ENCODE results near the gene MYO6. TPM values are rescaled to one million over a fixed set of nuclear protein-coding genes. Genes with fewer than 3 reads are reported as not detected.
A peak's percentile ranks its signal among the peaks of the same experiment; 100 is the strongest.

Gene MYO6
- total and polyA plus RNA-seq, 3 donors from 2014 or later: 31.5 to 75.3 (median 69.2) TPM

GRCh38 chr6:75775219-75775618 is 26.2 kb downstream of the MYO6 start:
- TF ChIP-seq, protein P1, sequence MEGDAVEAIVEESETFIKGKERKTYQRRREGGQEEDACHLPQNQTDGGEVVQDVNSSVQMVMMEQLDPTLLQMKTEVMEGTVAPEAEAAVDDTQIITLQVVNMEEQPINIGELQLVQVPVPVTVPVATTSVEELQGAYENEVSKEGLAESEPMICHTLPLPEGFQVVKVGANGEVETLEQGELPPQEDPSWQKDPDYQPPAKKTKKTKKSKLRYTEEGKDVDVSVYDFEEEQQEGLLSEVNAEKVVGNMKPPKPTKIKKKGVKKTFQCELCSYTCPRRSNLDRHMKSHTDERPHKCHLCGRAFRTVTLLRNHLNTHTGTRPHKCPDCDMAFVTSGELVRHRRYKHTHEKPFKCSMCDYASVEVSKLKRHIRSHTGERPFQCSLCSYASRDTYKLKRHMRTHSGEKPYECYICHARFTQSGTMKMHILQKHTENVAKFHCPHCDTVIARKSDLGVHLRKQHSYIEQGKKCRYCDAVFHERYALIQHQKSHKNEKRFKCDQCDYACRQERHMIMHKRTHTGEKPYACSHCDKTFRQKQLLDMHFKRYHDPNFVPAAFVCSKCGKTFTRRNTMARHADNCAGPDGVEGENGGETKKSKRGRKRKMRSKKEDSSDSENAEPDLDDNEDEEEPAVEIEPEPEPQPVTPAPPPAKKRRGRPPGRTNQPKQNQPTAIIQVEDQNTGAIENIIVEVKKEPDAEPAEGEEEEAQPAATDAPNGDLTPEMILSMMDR (IDR thresholded peaks at IDR 0.05): no peak
- no peak for TF ChIP-seq POLR2A (IDR thresholded peaks at IDR 0.05)
- Histone ChIP-seq H3K9me3 (no peaks in the 10 kb centered on the region), H3K4me1 (peaks cover 4% of the 10 kb centered on the region), H3K27me3 (no peaks in the 10 kb centered on the region), H3K27ac (no peak overlapping the region), H3K4me3 (no peak overlapping the region), H3K36me3 (ENCODE audit: low read depth, missing control alignments) (no peaks in the 10 kb centered on the region)
- DNase-seq: peak; percentile 79
- intact Hi-C loops (cut with DNase I; ENCODE audit: low total_unique reads): no loop called here
- WGBS, 2 donors: 55 to 70% methylated on average over 3 of the region's 3 CpGs

GRCh38 chr6:75776461-75776860 is 27.4 kb downstream of the MYO6 start:
- H3K27me3 ChIP-seq: no peaks in the 10 kb centered on the region
- no peak overlapping the region for H3K4me3 ChIP-seq
- 69 to 73% methylated on average over 2 of the region's 2 CpGs for WGBS, 2 donors
- H3K4me1 ChIP-seq: peaks cover 12% of the 10 kb centered on the region
- TF ChIP-seq, protein P1 (IDR thresholded peaks at IDR 0.05): no peak
- TF ChIP-seq POLR2A (IDR thresholded peaks at IDR 0.05): no peak
- no peak for DNase-seq
- intact Hi-C loops (cut with DNase I; ENCODE audit: low total_unique reads): no loop called here
- no peaks in the 10 kb centered on the region for H3K36me3 ChIP-seq (ENCODE audit: low read depth, missing control alignments)
- no peaks in the 10 kb centered on the region for H3K9me3 ChIP-seq
- H3K27ac ChIP-seq: peak overlapping the region in 1 of 2 donors; percentile 39

GRCh38 chr6:75778757-75779156 is 29.7 kb downstream of the MYO6 start:
- H3K9me3 ChIP-seq: no peaks in the 10 kb centered on the region
- 67 to 90% methylated on average over 4 of the region's 4 CpGs for WGBS, 2 donors

GRCh38 chr6:75786152-75786551 is 37.1 kb downstream of the MYO6 start:
- Histone ChIP-seq H3K36me3 (ENCODE audit: low read depth, missing control alignments) (no peaks in the 10 kb centered on the region), H3K27me3 (no peaks in the 10 kb centered on the region), H3K4me3 (no peak overlapping the region), H3K9me3 (no peaks in the 10 kb centered on the region), H3K27ac (no peak overlapping the region), H3K4me1 (peaks cover 13% of the 10 kb centered on the region)
- TF ChIP-seq, protein P1 (IDR thresholded peaks at IDR 0.05): no peak
- no peak for TF ChIP-seq POLR2A (IDR thresholded peaks at IDR 0.05)
- intact Hi-C loops (cut with DNase I; ENCODE audit: low total_unique reads): no loop called here
- no peak for DNase-seq
- 82 to 89% methylated on average over 2 of the region's 2 CpGs for WGBS, 2 donors

More at GRCh38 chr6:75778757-75779156, 29.7 kb downstream of the MYO6 start:
- no peaks in the 10 kb centered on the region for H3K27me3 ChIP-seq
- TF ChIP-seq, protein P1 (IDR thresholded peaks at IDR 0.05): no peak
- TF ChIP-seq POLR2A (IDR thresholded peaks at IDR 0.05): no peak
- no peaks in the 10 kb centered on the region for H3K36me3 ChIP-seq (ENCODE audit: low read depth, missing control alignments)
- no peak overlapping the region for H3K4me3 ChIP-seq
- DNase-seq: peak; percentile 53
- H3K4me1 ChIP-seq: peaks cover 22% of the 10 kb centered on the region
- intact Hi-C loops (cut with DNase I; ENCODE audit: low total_unique reads): no loop called here
- peak overlapping the region in 1 of 2 donors; percentile 62 for H3K27ac ChIP-seq

DNA sequence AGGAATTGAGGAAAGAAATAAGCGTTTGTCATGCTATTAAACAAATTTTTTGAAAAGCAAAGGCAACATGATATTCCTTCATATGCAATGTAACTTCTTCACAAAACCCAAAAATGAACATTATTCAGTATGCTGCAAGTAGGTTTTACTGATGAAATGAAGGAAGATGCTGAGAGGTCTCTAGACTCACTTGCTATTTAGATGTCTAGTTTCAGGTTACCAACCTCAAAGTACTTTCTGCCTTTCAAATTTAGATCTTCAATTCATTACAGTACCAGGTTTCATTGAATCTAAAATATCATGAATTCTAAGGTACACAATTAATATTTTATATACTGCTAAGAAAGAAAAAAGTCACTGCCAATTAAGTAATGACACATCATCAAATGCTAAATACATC is 39.9 kb downstream of the MYO6 start:
- 90% methylated on average over 1 of the region's 1 CpG for WGBS, 2 donors
- TF ChIP-seq, protein P1 (IDR thresholded peaks at IDR 0.05): no peak
- TF ChIP-seq POLR2A (IDR thresholded peaks at IDR 0.05): no peak

More for the DNA sequence above, 39.9 kb downstream of the MYO6 start:
- intact Hi-C loops (cut with DNase I; ENCODE audit: low total_unique reads): no loop called here
- H3K27me3 ChIP-seq: no peaks in the 10 kb centered on the region
- H3K27ac ChIP-seq: no peak overlapping the region
- no peak for DNase-seq
- H3K4me3 ChIP-seq: no peak overlapping the region
- no peaks in the 10 kb centered on the region for H3K9me3 ChIP-seq
- H3K4me1 ChIP-seq: no peaks in the 10 kb centered on the region
- no peaks in the 10 kb centered on the region for H3K36me3 ChIP-seq (ENCODE audit: low read depth, missing control alignments)
